H1 (cell line): ENCODE results near the gene ZBTB46. TPM values are rescaled to one million over a fixed set of nuclear protein-coding genes. Genes with fewer than 3 reads are reported as not detected.

Experiments used
- CTCF ChIA-PET: fragments of 300-600 bp; sonication (Branson Sonifier 250); formaldehyde crosslinking; loops from one replicate; lab custom pipeline; 2021; ENCODE audit not compliant: partially characterized antibody; lab: Charles Lee
- POLR2A ChIA-PET: fragments of 300-600 bp; sonication (Branson Sonifier 250); formaldehyde crosslinking; loops from one replicate; lab custom pipeline; 2021; ENCODE audit warnings: inconsistent platforms; ENCODE audit not compliant: partially characterized antibody; lab: Charles Lee
- DNase-seq, 2 experiments: peaks; one replicate each; pipeline versions ENCODE4 v3.0.0 to v3.0.0-alpha.2; 2010 to 2022; ENCODE audit warnings: low spot score in 2 of 2, low read depth in 1 of 2, mixed read lengths in 1 of 2
- FAIRE-seq: peaks from 2 replicates; lab custom pipeline; 2011; peaks lifted over from hg19 to GRCh38; lab: Jason Lieb, UNC
- H2AFZ ChIP-seq: 2 replicates; pipeline ENCODE4 v1.8.1; 2012; ENCODE audit warnings: low read length, inconsistent platforms
- H2AK5ac ChIP-seq: 2 replicates; pipeline ENCODE4 v1.6.1; 2013; ENCODE audit warnings: low read depth, low read length
- H2BK120ac ChIP-seq: replicated peaks from 2 replicates; pipeline ENCODE3; 2013; ENCODE audit warnings: low read depth, low read length, inconsistent platforms
- H2BK12ac ChIP-seq: 2 replicates; pipeline ENCODE4 v1.6.1; 2013; ENCODE audit warnings: low read depth, low read length
- H2BK15ac ChIP-seq: 2 replicates; pipeline ENCODE4 v1.6.1; 2013; ENCODE audit warnings: low read length
- H2BK20ac ChIP-seq: 2 replicates; pipeline ENCODE4 v1.6.1; 2013; ENCODE audit warnings: low read length
- H2BK5ac ChIP-seq: 2 replicates; pipeline ENCODE4 v1.6.1; 2013; ENCODE audit warnings: low read depth, low read length
- H3K14ac ChIP-seq: 2 replicates; pipeline ENCODE4 v1.6.1; 2013; ENCODE audit warnings: inconsistent platforms; ENCODE audit not compliant: insufficient read length
- H3K18ac ChIP-seq: 2 replicates; pipeline ENCODE4 v1.6.1; 2013; ENCODE audit warnings: low read length; ENCODE audit errors: extremely low read depth
- H3K23ac ChIP-seq: 2 replicates; pipeline ENCODE4 v1.6.1; 2013; ENCODE audit warnings: inconsistent platforms; ENCODE audit not compliant: insufficient read length
- H3K23me2 ChIP-seq: 2 replicates; pipeline ENCODE4 v1.6.1; 2013; ENCODE audit warnings: low read depth, low read length
- H3K27ac ChIP-seq: 2 replicates; pipeline ENCODE4 v1.6.1; 2011; ENCODE audit warnings: low read depth, low read length, inconsistent platforms
- H3K27me3 ChIP-seq, 4 experiments: replicated peaks in 1 of 4; 1 replicate in 1 of 4; 2 replicates in 3 of 4; pipeline versions ENCODE4 v1.6.1 to v1.8.1; 2011 to 2013; ENCODE audit warnings: low read length in 3 of 4, mild to moderate bottlenecking in 3 of 4, inconsistent platforms in 2 of 4, mixed read lengths in 2 of 4, moderate library complexity in 1 of 4; ENCODE audit not compliant: control insufficient read depth in 3 of 4, insufficient read depth in 3 of 4; ENCODE audit errors: extremely low read depth in 1 of 4
- H3K36me3 ChIP-seq, 4 experiments: 2 replicates each; pipeline versions ENCODE4 v1.6.1 to v1.8.1; 2011 to 2013; ENCODE audit warnings: mild to moderate bottlenecking in 4 of 4, low read length in 3 of 4, moderate library complexity in 2 of 4, control low read depth in 1 of 4, inconsistent platforms in 1 of 4; ENCODE audit not compliant: insufficient read depth in 4 of 4, control insufficient read depth in 2 of 4
- H3K4ac ChIP-seq: replicated peaks from 2 replicates; pipeline ENCODE3; 2013; ENCODE audit warnings: low read length, low read depth, mixed read lengths, inconsistent platforms; ENCODE audit not compliant: insufficient read length
- H3K4me1 ChIP-seq, 4 experiments: replicated peaks in 1 of 4; 1 replicate in 1 of 4; 2 replicates in 3 of 4; pipeline versions ENCODE4 v1.6.1 to v1.8.1; 2011 to 2013; ENCODE audit warnings: low read length in 3 of 4, inconsistent platforms in 2 of 4, mixed read lengths in 1 of 4; ENCODE audit not compliant: insufficient read depth in 4 of 4, control insufficient read depth in 3 of 4
- H3K4me2 ChIP-seq, 2 experiments: 2 replicates each; pipeline versions ENCODE4 v1.6.1 to v1.8.1; 2011 to 2013; ENCODE audit warnings: low read depth in 2 of 2, low read length in 2 of 2, control low read depth in 1 of 2, inconsistent platforms in 1 of 2, mild to moderate bottlenecking in 1 of 2; ENCODE audit not compliant: insufficient read depth in 1 of 2
- H3K4me3 ChIP-seq, 4 experiments: fragments of 200-600, 300-600 bp in 1 of 4; sonication (generic), shearing (Covaris generic), sonication (Bioruptor Twin) in 1 of 4; 2 replicates each; pipeline versions ENCODE4 v1.5.1 to v1.8.1; 2011 to 2016; ENCODE audit warnings: low read length in 4 of 4, low read depth in 3 of 4, control low read depth in 2 of 4, inconsistent platforms in 2 of 4, mild to moderate bottlenecking in 2 of 4, mixed read lengths in 1 of 4, moderate library complexity in 1 of 4; ENCODE audit not compliant: insufficient read depth in 2 of 4; ENCODE audit errors: extremely low read depth in 1 of 4
- H3K56ac ChIP-seq: replicated peaks from 2 replicates; pipeline ENCODE3; 2013; ENCODE audit warnings: low read depth, mild to moderate bottlenecking, mixed read lengths, low read length, inconsistent platforms; ENCODE audit not compliant: insufficient read length
- H3K79me1 ChIP-seq: 2 replicates; pipeline ENCODE4 v1.6.1; 2013; ENCODE audit warnings: low read depth, low read length, control low read depth
- H3K79me2 ChIP-seq, 2 experiments: 2 replicates each; pipeline versions ENCODE4 v1.6.1 to v1.8.1; 2012 to 2013; ENCODE audit warnings: low read length in 2 of 2, mild to moderate bottlenecking in 2 of 2, inconsistent platforms in 1 of 2; ENCODE audit not compliant: insufficient read depth in 2 of 2, control insufficient read depth in 1 of 2
- H3K9ac ChIP-seq, 4 experiments: replicated peaks in 1 of 4; 1 replicate in 1 of 4; 2 replicates in 3 of 4; pipeline versions ENCODE4 v1.6.1 to v1.8.1; 2011 to 2013; ENCODE audit warnings: low read depth in 3 of 4, low read length in 3 of 4, control low read depth in 2 of 4, mild to moderate bottlenecking in 2 of 4, moderate library complexity in 2 of 4, inconsistent platforms in 1 of 4; ENCODE audit errors: extremely low read depth in 1 of 4
- H3K9me3 ChIP-seq, 2 experiments: 2 replicates each; pipeline versions ENCODE4 v1.6.1 to v1.8.1; 2012 to 2013; ENCODE audit warnings: mild to moderate bottlenecking in 2 of 2, moderate library complexity in 2 of 2, control low read depth in 1 of 2, inconsistent platforms in 1 of 2, low read depth in 1 of 2, low read length in 1 of 2, mixed read lengths in 1 of 2; ENCODE audit not compliant: insufficient read depth in 2 of 2
- H4K20me1 ChIP-seq, 2 experiments: replicated peaks in 1 of 2; 2 replicates each; pipeline versions ENCODE3 to v1.8.1; 2011 to 2013; ENCODE audit warnings: inconsistent platforms in 2 of 2, low read length in 2 of 2, mild to moderate bottlenecking in 1 of 2; ENCODE audit not compliant: insufficient read depth in 2 of 2, control insufficient read depth in 1 of 2
- H4K5ac ChIP-seq: 2 replicates; pipeline ENCODE4 v1.6.1; 2013; ENCODE audit warnings: low read length, low read depth, mixed read lengths, inconsistent platforms; ENCODE audit not compliant: insufficient read length
- H4K8ac ChIP-seq: 2 replicates; pipeline ENCODE4 v1.8.0; 2013; ENCODE audit warnings: mild to moderate bottlenecking, moderate library complexity, low read length, inconsistent platforms; ENCODE audit not compliant: insufficient read depth; ENCODE audit errors: extremely low read depth
- H4K91ac ChIP-seq: replicated peaks from 2 replicates; pipeline ENCODE3; 2013; ENCODE audit warnings: low read length, mixed read lengths, inconsistent platforms; ENCODE audit not compliant: insufficient read length
- BRCA1 ChIP-seq: IDR thresholded peaks from 2 replicates; pipeline ENCODE4 v1.6.1; 2012; ENCODE audit warnings: low read depth, low read length, improper control_type of control experiment
- CEBPB ChIP-seq: IDR thresholded peaks from 2 replicates; pipeline ENCODE4 v1.6.1; 2012; ENCODE audit warnings: low read depth, low read length
- GABPA ChIP-seq: IDR thresholded peaks from 2 replicates; pipeline ENCODE4 v1.6.1; 2011; ENCODE audit warnings: mild to moderate bottlenecking, low read length, moderate library complexity, borderline replicate concordance; ENCODE audit not compliant: insufficient read depth
- KDM1A ChIP-seq: fragments of 200-600, 300-600 bp; sonication (generic); IDR thresholded peaks from 2 replicates; pipeline ENCODE4 v1.7.1; 2016; ENCODE audit warnings: mild to moderate bottlenecking, low read length, borderline replicate concordance
- MAFK ChIP-seq: IDR thresholded peaks from 2 replicates; pipeline ENCODE4 v1.6.1; 2012; ENCODE audit warnings: low read depth, mild to moderate bottlenecking, improper control_type of control experiment, low read length
- NANOG ChIP-seq: IDR thresholded peaks from 2 replicates; pipeline ENCODE4 v1.6.1; 2011; ENCODE audit warnings: low read length, low read depth, mild to moderate bottlenecking, inconsistent platforms; ENCODE audit not compliant: insufficient read depth, poor library complexity, severe bottlenecking
- PHF8 ChIP-seq: fragments of 200-600 bp; sonication (generic); conservative IDR thresholded peaks from 2 replicates; pipeline ENCODE4 v1.7.1; 2012; ENCODE audit warnings: low read depth, mild to moderate bottlenecking, inconsistent platforms, low read length, moderate library complexity
- POLR2A ChIP-seq, 2 experiments: IDR thresholded peaks; 1 replicate in 1 of 2; 2 replicates in 1 of 2; pipeline ENCODE4 v1.6.1; 2011; ENCODE audit warnings: low read depth in 2 of 2, low read length in 2 of 2, mild to moderate bottlenecking in 2 of 2; ENCODE audit errors: control extremely low read depth in 1 of 2
- RBBP5 ChIP-seq: IDR thresholded peaks from 2 replicates; pipeline ENCODE4 v1.7.1; 2012; ENCODE audit warnings: low read depth, mild to moderate bottlenecking, inconsistent platforms, low read length, moderate library complexity, borderline replicate concordance
- RXRA ChIP-seq: IDR thresholded peaks from 2 replicates; pipeline ENCODE4 v1.6.1; 2011; ENCODE audit warnings: low read depth, mild to moderate bottlenecking, low read length, moderate library complexity; ENCODE audit not compliant: insufficient read depth
- TBP ChIP-seq: IDR thresholded peaks from 2 replicates; pipeline ENCODE4 v1.6.1; 2011; ENCODE audit warnings: low read depth, low read length, improper control_type of control experiment
- WGBS, 2 experiments: shearing (Covaris generic) in 1 of 2; methylation state at CpG; one replicate each; pipeline versions ENCODE4 v1.1.6 to v1.1.7; 2013 to 2015; ENCODE audit warnings: low lambda C conversion rate in 2 of 2, mixed read lengths in 2 of 2, inconsistent platforms in 1 of 2, low coverage in 1 of 2, missing lambda C conversion rate in 1 of 2; ENCODE audit not compliant: insufficient replicate concordance in 2 of 2, insufficient coverage in 1 of 2, insufficient read length in 1 of 2; ENCODE audit errors: extremely low coverage in 1 of 2, missing lambda C conversion rate in 1 of 2; 5-methylcytosine and 5-hydroxymethylcytosine counted together
- polyA plus RNA-seq, 7 experiments: library from polyadenylated mRNA; depleted of rRNA in 3 of 7; stranded (reverse) in 5 of 7; unstranded in 2 of 7; fragments of >200 nt in 5 of 7; fragments of 200-250 nt in 2 of 7; gene quantifications; 1 replicate in 5 of 7; 2 replicates in 1 of 7; 4 replicates in 1 of 7; pipeline versions ENCODE4 v1.2.1 to v1.2.3, GENCODE V29; 2011 to 2013; ENCODE audit warnings: missing spikeins in 2 of 7, mixed read lengths in 2 of 7
- total RNA-seq: library from RNA; stranded (reverse); fragmentation: NEBNext Ultra II Directional; extraction: Animal tissue kit (Norgen Biotek cat#: 25700); gene quantifications from 2 replicates; pipeline ENCODE4 v1.2.1, GENCODE V29; 2021
- TF ChIP-seq, protein P1 (sequence below): IDR thresholded peaks from 2 replicates; pipeline ENCODE4 v1.6.1; 2012; ENCODE audit warnings: inconsistent platforms
- TF ChIP-seq, protein P2 (sequence below): IDR thresholded peaks from 2 replicates; pipeline ENCODE4 v1.6.1; 2011; ENCODE audit warnings: low read depth, mild to moderate bottlenecking, low read length; ENCODE audit not compliant: insufficient read depth

The ZBTB46 gene
- total and polyA plus RNA-seq, 2 of the 8 experiments (the other 6 are each of a cell fraction or from before 2014, with no cell fraction given) = 6.4 to 22.4 TPM

DNA sequence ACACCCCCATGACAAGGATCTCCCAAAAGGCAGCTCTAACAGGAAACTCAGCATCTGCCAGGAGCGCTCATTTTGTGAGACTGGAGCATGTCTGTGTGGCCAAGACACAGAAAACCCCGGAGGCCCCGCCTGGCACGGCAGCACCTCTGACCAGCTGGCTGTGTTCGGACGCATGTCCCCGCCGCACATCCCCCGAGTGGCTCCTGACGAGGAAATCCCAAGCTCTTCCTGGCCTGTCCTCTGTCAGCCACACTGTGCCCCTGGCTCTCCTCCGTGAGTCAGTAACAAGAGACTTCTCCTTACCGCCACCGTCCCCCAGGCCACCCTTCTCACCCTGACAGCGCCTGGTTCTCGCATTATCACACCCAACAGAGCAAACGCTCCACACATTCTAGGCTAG lies 77.1 kb downstream of the ZBTB46 start:
- Histone ChIP-seq H3K56ac (no peak overlapping the region), H3K79me2 (no peaks in the 10 kb centered on the region), H3K4me3 (no peak overlapping the region), H3K4me1 (peaks cover 0 to 16% (median 4%) of the 10 kb centered on the region in 4 experiments; a peak in 6 of 7 replicates), H2BK5ac (no peak overlapping the region), H3K36me3 (no peaks in the 10 kb centered on the region; a peak in 1 of 8 replicates), H2BK15ac (no peak overlapping the region), H2AFZ (no peak overlapping the region), H3K27me3 (no peaks in the 10 kb centered on the region), H3K9ac (no peak overlapping the region), H3K23ac (no peak overlapping the region), H4K5ac (no peak overlapping the region), H3K9me3 (no peaks in the 10 kb centered on the region), H3K4ac (no peak overlapping the region), H3K79me1 (no peaks in the 10 kb centered on the region; the same call in 1 of the 2 replicates), H2AK5ac (no peak overlapping the region), H4K20me1 (no peaks in the 10 kb centered on the region), H2BK20ac (no peak overlapping the region), H3K23me2 (no peaks in the 10 kb centered on the region), H4K8ac (no peak overlapping the region; the same call in 1 of the 2 replicates), H3K4me2 (no peak overlapping the region), H3K18ac (no peak overlapping the region), H2BK120ac (no peak overlapping the region), H3K14ac (no peak overlapping the region), H4K91ac (no peak overlapping the region), H3K27ac (no peak overlapping the region), H2BK12ac (no peak overlapping the region)
- FAIRE-seq (no peak), DNase-seq (no peak)
- WGBS, 2 experiments = 90% methylated on average over 16 of the region's 16 CpGs; no CpG with 5 or more reads in 1 of the 2 experiments
- CTCF ChIA-PET = interaction anchor here (0.7 to 4.4 kb wide), 2 partner anchors 21 to 33 kb away, joined by 3 to 17 read pairs; no protein-coding TSS in a partner anchor
- POLR2A ChIA-PET = interaction anchor here (1.2 to 2.3 kb wide), 2 partner anchors 9 to 58 kb away, joined by 3 to 5 read pairs; partner anchors contain the start of gene TNFRSF6B
- TF ChIP-seq, protein P1, sequence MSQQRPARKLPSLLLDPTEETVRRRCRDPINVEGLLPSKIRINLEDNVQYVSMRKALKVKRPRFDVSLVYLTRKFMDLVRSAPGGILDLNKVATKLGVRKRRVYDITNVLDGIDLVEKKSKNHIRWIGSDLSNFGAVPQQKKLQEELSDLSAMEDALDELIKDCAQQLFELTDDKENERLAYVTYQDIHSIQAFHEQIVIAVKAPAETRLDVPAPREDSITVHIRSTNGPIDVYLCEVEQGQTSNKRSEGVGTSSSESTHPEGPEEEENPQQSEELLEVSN = no peak
- no peak for TF ChIP-seq POLR2A (IDR thresholded peaks at IDR 0.05; ENCODE audit: control extremely low read depth in 1 of 2, low read depth in 2 of 2, low read length in 2 of 2)
- TF ChIP-seq CEBPB = no peak
- no peak for TF ChIP-seq MAFK
- TF ChIP-seq KDM1A = no peak
- no peak for TF ChIP-seq GABPA
- TF ChIP-seq, protein P2, sequence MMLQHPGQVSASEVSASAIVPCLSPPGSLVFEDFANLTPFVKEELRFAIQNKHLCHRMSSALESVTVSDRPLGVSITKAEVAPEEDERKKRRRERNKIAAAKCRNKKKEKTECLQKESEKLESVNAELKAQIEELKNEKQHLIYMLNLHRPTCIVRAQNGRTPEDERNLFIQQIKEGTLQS = no peak
- no peak for TF ChIP-seq RXRA
- no peak for TF ChIP-seq PHF8
- TF ChIP-seq BRCA1 = no peak
- TF ChIP-seq NANOG = no peak
- TF ChIP-seq RBBP5 = no peak
- TF ChIP-seq TBP = no peak
